Panc1 (cell line): ENCODE results near the gene TFF3.

Experiments used
- CTCF ChIP-seq: fragments of 450-650 bp; IDR thresholded peaks from 2 replicates; pipeline ENCODE4 v1.5.1; 2017; ENCODE audit warnings: mild to moderate bottlenecking
- POLR2AphosphoS5 ChIP-seq: IDR thresholded peaks from 2 replicates; pipeline ENCODE4 v1.6.1; 2012; ENCODE audit warnings: mild to moderate bottlenecking, low read depth, low read length, moderate library complexity
- SIN3A ChIP-seq: IDR thresholded peaks from 2 replicates; pipeline ENCODE4 v1.6.1; 2012; ENCODE audit warnings: low read depth, mild to moderate bottlenecking, low read length, moderate library complexity, borderline replicate concordance; ENCODE audit not compliant: insufficient read depth

GRCh38 chr21:42276076-42276475 lies 39.1 kb downstream of the TFF3 start:
- TF ChIP-seq CTCF (no peak), POLR2AphosphoS5 (peak; percentile 44; the same call in 1 of the 2 replicates), SIN3A (no peak)
